GM13977 (cell line): ENCODE measurements around the gene ARSH.
"Not testable (repeated sequence)": the region's sequence is repeated elsewhere in the genome, so short reads cannot be mapped to it uniquely, and the experiment has no call there.

Experiments used
- DNase-seq: peaks from one replicate; pipeline ENCODE4 v3.0.0; 2012; ENCODE audit warnings: low spot score
- in situ Hi-C: fragments of 300-500 bp; cut with MboI; formaldehyde crosslinking; loops from one replicate; pipeline ENCODE4 v1.12.0; 2022; ENCODE audit warnings: low sequenced_read_pairs, low pct_unique_long_range_greater_than_20kb, mixed read lengths, inconsistent platforms; ENCODE audit not compliant: unreplicated experiment
- TF ChIP-seq, protein P1 (sequence below): IDR thresholded peaks from 2 replicates; pipeline ENCODE4 v1.5.1; 2012; ENCODE audit warnings: mild to moderate bottlenecking, control low read depth; ENCODE audit not compliant: insufficient read depth; ENCODE audit errors: extremely low read depth, missing control alignments

ARSH gene

DNA sequence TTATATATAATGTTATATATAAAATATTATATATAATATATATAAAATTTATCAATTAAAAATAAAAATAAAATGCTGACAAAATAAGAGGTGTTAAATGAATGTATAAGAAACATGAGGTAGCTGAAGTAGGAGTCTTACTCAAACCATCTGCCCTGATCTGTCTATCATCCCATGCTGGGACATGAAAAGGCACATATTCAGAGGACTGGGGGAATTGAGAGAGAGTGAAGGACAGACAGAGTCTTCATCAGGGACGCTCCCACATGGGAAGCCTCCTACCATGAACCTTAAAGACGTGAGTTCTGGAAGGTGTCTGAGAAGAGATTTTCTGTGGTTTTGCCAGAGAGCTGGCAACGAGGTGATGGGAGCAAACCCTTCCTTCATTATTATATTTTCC is 30.9 kb downstream of the ARSH start:
- in situ Hi-C loops, result no loop called here
- TF ChIP-seq, protein P1, sequence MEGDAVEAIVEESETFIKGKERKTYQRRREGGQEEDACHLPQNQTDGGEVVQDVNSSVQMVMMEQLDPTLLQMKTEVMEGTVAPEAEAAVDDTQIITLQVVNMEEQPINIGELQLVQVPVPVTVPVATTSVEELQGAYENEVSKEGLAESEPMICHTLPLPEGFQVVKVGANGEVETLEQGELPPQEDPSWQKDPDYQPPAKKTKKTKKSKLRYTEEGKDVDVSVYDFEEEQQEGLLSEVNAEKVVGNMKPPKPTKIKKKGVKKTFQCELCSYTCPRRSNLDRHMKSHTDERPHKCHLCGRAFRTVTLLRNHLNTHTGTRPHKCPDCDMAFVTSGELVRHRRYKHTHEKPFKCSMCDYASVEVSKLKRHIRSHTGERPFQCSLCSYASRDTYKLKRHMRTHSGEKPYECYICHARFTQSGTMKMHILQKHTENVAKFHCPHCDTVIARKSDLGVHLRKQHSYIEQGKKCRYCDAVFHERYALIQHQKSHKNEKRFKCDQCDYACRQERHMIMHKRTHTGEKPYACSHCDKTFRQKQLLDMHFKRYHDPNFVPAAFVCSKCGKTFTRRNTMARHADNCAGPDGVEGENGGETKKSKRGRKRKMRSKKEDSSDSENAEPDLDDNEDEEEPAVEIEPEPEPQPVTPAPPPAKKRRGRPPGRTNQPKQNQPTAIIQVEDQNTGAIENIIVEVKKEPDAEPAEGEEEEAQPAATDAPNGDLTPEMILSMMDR, result no peak
- no peak for DNase-seq

DNA sequence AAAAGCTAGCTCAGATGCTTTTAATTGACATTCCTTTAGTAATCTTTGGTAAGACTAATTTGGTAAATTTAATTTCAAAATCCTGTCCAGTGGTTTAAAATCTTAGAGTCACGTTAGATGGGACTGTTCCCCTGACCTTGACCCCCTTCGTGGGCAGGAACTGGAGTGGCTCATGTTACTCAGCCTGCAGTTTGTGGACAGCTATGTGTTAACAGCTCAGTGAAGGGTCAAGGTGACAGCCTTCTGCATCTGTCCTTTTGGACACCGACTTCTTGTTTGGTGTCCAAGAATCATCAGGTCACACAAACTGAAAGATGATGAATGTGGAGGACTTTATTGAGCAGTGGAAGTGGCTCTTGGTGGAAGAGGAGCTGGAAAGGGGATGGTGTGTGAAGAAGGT is 37.9 kb downstream of the ARSH start:
- in situ Hi-C loops, result no loop called here
- TF ChIP-seq, protein P1, result no peak
- no peak for DNase-seq

DNA sequence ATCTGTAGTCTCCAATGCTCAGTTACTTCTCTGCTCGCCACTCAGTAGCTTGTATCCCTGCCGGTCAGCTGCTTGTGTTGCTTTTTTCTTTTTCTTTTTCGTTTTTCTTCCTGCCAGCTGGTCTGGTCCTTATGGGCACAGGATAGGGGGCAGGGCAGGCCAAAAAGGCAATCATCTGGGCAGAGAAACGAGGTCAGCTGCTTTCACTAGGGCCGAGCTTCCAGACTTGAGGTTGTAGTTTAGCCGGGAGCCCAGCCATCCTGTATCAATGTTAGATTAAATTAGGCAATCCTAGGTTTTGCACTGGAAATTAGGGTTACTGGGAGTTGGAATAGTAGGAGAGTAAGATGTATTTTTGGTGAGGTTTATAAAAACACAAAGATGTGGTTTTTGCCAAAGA is 38.3 kb downstream of the ARSH start:
- in situ Hi-C loops, result no loop called here
- DNase-seq, result no peak
- TF ChIP-seq, protein P1, result no peak

DNA sequence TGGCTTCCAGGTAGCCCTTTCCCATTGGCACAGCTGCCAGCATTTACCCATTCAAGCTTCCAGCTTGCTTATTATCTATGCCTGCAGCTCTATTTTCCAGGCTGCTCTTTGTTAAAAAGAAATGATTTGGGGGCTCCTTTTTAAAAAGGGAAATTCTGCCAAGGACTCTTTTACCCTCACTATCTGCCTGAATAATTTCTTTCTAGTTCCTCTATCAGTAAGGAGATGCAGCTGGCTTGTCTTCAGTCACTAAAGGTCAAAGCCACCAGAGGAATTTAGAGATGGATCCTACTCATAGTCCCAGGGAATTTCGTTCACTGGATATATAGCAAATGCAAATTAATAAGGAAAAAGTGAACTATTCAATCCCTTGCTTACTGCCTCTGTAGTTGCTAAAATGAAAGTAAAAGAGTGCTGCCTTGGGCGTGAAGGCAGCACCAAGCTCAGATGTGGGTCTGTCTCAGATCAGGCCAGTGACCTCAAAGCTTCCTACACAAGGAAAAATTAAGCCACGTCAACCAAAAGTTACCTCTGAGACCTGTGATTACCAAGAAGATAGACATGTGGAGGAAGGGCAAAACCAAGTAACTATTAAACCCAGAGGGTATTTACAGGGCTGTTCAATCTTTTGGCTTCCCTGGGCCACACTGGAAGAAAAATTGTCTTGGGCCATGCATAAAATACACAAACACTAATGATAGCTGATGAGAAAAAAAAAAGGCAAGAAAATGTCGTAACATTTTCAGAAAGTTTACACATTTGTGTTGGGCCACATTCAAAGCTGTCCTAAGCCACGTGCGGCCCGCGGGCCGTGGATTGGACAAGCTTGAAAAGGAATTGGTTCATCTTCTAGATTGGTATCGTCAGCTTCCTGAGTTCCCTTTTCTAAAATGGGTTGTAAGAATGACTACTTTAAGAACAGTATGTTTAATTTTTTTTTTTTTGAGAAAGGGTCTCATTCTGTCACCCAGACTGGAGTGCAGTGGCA is 40.2 kb downstream of the ARSH start:
- in situ Hi-C loops, result no loop called here
- no peak for DNase-seq
- TF ChIP-seq, protein P1, result no peak

DNA sequence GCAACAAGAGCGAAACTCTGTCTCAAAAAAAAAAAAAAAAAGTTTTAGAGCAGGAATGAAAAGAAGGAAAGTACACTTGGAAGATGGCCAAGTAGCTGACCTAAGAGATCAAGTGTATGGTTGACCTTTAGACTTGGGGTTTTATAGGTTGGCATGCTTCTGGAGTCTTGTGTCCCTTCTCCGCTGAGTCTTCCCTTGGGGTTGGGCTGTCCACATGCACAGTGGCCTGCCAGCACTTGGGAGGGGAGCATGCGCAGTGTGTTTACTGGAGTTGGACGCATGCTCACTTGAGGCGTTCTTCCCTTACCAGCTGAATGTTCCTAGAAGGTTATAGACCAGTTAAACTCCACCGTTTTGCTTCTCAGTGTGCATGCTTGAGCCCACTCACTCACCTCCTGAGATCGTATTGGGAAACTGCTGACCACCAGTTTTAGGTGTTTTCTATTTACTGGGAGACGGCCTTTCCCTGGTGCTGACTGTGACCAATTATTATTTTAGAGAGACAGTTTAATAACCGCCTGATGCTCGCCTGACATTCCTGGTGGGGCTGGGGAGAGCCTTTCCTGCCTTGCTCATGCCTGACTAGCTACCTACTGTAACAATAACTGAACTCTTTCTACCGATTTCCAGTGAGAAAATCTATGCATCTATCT is 44.3 kb downstream of the ARSH start:
- DNase-seq, in situ Hi-C loops: not testable (repeated sequence)

DNA sequence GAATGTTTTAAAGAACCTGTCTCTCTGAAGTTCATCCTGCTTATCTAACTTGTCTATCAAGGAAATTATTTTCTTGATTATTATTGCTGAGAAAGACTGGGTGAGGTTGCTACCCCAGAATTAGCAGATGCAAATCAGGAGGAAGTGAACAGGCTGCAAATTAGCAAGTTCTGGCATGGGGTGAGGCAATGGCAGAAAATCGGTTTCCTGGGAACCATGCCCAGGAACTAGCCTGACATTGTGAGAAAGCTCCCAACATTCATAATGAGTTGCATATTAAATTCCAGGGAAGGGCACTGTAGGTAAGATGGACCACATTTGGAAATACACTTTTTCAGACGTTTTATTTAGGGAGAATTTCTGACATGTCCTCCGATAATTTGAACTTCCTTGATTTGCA is 46.5 kb downstream of the ARSH start:
- TF ChIP-seq, protein P1, result no peak
- DNase-seq, result no peak
- in situ Hi-C loops, result no loop called here

DNA sequence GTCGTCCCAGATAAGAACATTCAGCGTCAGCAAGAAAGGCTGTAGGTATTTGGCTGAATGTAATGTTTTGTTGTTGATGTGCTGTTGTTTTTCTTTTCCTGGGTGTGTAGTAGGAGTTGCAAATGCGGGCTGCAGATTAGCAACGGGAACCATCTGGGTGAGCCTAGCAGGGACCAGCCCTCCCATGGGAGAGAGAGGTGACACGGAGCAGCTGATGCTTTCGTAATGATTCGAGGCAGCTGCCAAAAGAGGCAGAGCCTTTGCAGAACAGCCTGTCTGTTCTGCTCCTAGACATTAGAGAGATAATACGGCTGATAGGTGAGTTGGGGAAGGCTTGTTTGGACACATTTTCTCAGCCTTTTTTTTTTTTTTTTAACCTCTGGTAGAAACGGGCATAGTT is 60.2 kb downstream of the ARSH start:
- DNase-seq, result no peak
- in situ Hi-C loops, result no loop called here
- TF ChIP-seq, protein P1, result no peak
